SHP77 treated with DMSO at 0.1 percent for 48 hours (cell line): Measurements from ENCODE around the gene PLAC9.

Experiments
- DNase-seq: peaks from one replicate; lab custom pipeline; 2025; lab: John Stamatoyannopoulos, UW

PLAC9 gene

DNA sequence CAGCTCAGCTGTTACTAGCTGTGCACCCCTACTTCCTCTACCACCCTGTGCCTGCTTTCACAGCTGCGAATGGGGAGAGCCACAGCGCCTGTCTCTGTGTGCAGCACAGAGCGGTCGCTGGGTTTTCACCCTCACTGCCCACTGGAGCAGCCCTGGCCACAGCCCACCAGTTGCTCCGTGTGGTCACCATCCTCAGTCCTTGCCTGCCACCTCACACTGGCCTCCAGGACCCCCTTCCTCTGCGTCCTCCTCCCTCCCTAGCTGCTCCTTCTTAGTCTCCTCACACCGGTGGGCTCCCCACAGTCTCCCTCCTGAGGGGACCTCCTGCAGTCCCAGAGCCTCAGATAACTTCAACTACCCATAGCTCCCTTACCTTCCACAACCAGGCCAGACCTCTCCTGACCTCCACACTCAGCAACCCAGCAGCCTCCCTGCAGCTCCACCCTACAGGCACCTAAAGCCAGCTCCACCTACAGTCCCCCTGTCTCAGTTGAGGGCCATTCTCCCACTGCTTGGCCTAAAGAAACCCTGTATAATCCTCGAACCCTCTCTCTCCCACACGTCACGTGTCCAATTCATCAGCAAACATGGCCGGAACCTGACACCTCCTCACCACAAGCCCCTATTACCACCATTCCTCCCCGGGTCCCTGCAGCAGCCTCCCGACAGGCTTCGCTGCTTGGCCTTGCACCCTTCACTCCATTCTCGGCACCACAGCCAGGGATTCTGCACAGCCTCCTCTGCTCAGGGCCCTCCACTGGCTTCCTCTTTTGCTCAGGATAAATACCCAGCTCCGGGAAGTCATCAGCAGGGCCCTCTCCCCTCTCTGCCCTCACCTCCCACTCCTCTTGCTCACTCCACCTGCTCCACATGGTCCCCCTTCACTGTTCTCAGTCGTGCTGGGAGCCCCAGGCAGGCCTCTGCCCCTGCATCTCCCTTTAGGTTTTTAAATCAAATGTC is 28.1 kb downstream of the PLAC9 start:
- DNase-seq, result no peak

DNA sequence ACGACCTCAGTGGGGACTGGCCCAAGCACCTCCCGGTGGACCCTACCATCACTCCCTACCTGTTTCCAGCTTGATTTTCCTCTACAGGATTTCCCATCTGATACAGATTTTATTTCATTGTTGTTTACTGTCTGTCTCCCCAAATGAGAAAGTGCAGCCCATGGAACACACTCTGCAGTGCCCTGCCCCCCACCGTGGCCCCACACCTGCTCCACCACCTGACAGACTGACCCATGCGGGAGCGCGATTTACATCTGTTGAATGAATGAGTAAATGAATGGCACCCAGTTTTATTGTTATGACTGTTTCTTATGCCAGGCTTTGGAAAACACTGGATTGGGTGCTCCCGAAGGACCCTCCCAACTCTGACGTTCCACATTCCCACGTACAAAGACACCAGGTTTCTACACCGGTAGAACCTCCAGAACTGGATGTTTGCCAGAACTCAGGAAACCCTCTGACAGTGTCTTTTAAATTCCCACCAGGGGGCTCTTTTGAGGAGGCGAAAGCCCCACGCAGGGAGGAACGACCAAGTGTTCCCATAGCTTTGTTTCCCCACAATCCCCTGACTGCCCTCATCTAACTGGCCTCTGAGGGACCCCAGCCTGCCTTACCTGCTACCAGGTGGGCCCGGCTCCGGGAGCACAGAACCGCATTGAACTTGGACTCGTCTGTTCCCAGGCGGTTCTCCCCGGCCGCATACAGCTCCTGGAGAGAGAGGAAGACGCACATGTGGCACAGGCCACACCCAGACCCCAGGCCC is 29.0 kb downstream of the PLAC9 start:
- no peak for DNase-seq

DNA sequence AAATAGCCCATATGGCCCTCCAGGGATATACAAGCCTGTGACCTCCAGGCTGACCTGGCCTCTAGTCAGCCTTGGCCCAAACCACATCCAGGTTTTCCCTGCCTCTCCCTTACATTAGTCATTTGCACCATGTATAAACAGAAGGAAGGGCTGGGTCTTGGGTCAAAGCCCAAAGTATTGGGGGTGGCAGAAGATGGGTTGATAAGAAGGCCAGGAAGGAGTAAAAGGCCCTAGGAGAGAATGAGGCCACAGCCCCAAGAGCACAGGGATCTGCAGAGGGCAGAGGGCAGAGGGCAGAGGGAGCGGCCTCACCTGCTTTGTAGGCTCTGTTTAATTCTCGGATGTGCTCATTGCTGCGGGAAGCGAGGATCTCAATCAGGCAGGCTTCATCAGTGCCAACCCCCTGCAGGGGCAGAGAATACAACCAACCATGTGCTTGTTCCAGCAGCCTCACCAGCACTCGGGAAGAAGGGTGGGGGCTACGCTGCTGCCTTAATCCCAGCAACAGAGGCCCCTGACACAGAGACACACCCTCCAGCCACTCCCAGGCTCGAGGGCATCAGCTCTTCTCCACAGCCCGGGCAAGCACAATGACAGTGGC is 31.3 kb downstream of the PLAC9 start:
- no peak for DNase-seq

DNA sequence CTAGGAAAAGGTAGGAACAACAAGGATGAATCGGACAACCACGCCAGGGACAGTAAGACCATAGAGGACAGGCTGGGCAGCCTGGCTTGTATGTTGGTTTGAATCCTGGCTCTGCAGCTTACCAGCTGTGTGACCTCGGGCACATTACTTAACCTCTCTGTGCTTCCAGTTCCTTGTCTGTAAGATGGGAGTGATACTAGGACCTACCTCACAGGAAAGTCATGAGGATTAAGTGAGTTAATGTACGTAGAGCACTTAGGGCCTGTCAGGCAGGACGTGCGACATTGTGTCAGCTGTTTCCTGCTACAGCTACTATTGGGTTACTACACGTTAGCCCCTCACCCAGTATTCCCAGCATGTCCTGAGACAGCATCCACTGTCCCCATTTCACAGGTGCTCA is 32.1 kb downstream of the PLAC9 start:
- DNase-seq, result no peak

DNA sequence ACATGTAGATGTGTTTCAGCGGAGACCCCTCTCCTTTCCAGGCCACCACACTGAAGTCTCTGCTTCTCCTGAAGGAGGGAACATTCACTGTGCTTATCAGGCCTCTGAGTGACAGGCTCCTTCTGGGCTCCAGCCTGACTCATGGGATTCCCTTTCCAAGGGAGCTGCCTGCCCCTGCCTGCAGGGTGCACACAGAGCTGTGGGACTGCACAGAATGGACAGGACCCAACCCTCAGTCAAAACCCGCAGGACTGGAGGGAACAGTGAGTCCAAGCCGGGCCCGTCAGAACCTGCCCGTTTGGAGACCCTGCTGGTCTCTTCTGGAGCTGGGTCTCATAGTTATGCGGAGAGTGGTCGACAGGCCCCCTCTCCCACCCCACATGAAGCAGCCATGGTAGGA is 32.6 kb downstream of the PLAC9 start:
- DNase-seq, result no peak

DNA sequence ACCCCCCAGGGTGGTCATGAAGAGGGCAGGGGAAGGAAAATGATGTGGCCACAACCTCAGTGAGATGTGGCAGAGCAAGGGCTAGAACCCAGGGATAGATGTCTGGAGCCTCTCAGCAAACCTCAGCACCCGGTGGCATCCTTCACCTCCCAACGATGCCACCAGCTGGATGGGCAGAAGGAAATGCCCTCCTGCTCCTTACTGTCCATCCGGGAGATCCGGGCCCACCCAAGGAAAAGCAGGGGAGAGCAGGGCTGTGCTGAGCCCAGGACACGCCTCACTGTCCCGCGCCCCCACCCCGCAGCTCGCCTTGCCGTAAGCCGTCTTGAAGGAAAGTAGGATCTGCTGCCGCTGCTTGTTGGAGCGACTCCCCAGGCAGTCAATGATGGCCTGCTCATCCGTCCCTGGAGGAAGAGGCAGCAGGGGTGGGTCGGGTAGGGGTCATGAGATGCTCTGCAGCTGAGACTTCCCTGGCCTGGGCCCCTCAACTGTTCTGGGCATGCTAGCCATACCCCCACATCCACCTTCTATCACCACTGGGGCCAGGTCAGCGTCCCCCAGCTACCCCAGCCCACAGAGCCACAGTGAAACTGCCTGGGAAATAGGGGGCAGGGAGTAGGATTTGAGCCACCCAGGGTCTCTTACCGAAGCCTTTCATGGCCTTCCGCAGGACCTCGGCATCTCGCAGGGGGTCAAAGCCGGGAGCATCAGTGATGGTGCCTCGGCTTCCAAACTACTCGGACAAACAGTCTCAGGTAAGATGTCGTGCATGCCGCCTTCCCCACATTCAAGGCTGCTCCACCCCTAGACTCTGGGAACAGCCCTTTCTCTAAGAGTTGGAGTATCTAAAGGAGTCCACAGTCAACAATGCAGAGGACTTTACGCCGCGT is 34.3 kb downstream of the PLAC9 start:
- no peak for DNase-seq

DNA sequence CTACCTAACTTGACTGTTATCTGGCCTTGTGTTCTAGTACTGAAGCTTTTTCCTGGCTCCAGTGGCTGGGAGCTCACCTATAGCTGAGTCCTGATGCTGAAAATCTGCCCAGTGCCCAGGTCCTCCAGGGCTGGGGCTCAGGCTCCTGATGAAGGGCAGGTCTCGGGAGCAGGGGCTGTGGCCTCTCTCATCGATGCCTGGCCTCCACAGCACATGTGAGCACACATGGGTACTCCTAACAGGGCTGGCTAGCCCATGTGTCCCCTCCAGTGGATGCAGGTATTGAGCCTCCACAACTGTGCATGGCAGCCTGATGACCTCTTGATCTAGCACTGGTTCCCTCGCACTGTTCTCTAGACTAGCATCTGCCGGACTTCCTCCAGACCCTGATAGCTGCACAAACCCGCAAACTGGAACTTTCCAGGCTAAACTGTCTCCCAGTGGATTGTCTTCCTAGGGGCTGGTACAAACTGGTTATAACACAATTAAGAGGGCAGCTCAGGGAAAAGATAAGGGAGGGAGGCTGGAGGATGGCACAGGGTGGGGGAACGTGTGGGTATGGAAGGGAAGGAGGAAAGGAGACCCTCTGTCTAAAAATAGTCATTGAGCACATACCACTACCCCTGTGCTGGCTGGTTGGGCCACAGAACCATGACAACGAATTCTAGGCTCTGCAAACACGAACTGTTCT is 35.1 kb downstream of the PLAC9 start:
- DNase-seq, result no peak

DNA sequence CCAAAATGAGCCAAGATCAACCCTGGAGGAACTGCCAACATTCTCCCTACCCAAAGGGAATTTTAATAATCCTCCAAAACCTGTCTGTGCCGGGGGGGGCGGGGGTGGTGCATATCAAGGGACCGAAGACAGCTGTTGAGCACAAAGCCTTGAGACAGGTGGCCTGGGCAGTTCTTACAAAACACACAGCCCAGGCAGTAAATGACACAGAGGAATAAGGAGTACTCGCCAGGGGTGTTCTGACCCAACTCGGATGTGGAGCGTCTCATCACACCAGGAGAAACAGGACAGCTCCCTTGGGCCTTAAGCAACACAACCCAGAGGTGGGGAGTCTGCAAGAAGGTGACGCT is 35.6 kb downstream of the PLAC9 start:
- DNase-seq, result no peak

DNA sequence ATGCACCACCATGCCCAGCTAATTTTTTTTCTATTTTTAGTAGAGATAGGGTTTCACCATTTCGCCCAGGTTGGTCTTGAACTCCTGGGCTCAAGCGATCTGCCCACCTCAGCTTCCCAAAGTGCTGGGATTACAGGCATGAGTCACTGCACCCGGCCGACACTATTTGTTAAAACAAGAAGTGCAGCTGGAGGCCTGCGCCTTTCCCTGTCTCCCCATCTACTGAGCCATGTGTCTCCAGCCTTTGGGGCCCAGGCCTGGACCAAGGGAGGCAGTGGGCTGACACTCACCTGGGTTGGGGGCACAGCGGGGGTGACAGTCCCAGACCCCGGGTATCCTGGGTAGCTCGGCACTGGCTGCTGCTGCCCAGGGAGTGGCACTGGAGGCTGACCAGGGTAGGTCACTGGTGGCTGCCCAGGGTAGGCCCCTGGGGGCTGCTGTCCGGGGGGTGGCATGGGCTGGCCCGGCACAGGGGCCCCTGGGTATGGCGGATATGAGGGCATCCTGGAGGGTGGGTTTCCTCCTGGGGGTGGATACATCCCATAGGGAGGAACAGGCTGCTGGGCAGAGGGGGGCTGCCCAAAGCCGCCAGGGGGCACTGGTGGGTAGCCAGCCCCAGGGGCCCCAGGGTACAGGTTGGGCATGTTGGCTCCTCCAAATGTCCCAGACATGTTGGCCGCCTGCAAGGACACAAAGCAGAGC is 36.3 kb downstream of the PLAC9 start:
- no peak for DNase-seq

DNA sequence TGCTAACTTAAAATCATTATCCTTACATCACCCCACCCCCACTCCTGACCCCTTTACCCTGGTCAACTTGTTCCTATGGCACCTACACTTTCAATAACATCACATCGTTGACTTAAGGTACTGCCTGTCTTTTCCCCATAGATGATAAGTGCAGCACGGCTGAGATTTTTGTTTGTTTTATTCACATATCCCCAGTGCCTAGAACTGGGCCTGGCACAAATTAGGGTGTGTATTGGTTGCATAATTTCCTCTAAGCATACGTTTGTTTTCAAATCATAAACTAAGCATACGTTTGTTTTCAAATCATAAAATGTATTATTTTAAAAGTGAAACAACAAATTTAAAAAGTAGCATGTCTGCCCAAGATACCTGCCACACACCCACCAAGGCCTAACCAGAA is 37.5 kb downstream of the PLAC9 start:
- DNase-seq, result no peak

DNA sequence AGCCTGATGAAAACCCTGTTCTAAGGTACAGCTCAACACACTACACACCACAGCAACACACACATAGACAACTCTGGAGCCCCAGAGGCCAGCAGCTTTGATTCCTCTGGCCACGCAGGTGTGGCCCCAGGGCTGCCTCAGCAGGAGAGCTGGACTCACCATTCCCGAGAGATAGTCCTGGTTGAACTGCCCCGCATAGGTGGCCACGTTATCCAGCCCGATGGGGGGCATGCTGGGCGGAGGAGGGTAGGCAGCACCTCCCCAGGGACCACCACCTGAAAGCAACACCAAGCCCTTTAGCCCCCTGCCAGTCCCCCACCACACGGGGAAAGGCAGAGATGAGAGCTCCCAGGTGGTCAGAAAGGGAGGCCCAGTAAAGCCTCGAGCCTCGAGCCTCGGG is 38.1 kb downstream of the PLAC9 start:
- no peak for DNase-seq

DNA sequence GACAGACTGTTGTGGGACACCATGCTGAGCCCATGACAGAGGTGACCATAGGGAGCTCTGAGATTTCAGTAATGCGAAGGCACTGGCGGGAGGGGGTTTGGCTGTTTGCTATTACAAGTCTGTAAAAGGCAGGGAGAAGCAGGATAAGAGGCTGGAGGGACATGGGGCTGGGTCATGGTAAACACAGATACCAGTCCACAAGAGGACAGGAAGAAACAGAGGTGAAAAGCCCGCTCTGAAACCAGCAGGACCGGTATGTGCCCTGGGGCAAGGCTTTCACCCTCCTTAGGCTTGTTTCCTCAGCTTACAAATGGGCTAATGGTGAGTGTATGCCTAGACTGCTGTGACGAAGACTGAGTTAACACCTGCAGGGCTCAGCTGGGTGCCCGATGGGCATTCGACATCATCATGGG is 38.7 kb downstream of the PLAC9 start:
- no peak for DNase-seq

DNA sequence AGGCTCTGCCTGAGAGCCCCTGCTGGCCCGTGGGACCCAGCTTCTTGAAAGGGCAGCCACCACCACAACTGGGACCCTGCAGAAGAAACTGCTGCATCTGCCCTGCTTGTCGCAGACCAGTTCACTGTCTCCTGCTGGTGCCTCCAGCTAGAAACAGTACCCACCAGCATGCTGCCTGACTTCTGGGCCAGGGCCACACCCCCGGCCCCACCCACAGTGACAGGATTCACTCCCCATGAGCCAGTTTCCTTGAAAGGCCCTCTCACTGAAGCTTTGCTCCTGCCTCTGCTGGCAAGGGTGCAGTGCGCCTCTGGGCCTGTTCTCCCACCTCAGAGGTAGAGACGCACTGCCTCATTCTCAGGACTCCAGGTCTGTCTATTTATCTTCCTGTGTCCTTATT is 40.4 kb downstream of the PLAC9 start:
- no peak for DNase-seq

DNA sequence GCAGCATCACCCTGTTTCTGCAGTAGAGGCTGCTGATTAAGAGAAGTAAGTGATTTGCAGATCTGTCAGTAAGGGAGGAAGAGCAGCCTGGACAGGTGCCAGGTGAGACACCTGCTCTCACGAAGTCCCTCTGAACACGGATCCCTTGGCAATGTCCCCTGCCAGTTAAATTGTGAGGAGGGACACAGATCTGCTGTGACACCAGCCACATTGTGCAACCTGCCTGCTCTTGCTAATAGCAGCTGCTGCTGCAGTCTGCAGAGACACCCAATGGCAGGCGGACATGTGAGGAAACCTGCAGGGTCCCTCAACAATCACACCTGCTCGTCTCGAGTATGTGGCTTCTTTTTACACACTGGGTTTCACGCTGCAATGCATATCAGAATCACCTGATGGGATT is 40.9 kb downstream of the PLAC9 start:
- no peak for DNase-seq

DNA sequence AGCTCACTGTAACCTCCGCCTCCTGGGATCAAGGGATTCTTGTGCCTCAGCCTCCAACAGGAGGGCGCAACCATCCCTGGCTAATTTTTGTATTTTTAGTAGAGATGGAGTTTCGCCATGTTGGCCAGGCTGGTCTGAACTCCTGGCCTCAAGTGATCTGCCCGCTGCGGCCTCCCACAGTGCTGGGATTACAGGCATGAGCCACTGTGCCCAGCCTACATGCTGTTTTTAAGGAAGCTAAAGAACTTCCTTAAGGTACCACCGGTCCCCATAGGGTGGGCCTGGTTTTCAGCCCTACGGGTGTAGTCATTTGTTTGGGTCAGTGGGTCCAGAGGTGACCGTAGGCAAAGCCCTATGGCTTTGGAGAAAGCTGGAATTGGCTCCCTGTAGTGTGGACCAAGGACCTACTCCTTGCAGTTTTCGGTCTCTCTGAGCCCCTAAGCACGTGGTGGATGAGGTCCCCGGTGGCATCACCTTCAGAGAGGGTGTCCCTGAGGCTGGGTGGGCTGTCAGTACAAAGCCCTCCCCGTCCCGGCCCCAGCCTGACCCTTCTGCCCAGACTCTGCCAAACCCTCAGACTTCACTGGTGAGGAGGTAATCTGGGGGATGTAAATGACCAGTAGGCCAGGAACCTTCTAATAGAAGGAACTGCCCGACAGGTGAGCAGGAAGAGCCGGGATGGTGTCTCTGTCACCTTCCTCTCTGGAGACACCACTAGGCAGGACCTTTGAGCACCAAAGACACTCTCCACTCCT is 42.3 kb downstream of the PLAC9 start:
- DNase-seq, result no peak

DNA sequence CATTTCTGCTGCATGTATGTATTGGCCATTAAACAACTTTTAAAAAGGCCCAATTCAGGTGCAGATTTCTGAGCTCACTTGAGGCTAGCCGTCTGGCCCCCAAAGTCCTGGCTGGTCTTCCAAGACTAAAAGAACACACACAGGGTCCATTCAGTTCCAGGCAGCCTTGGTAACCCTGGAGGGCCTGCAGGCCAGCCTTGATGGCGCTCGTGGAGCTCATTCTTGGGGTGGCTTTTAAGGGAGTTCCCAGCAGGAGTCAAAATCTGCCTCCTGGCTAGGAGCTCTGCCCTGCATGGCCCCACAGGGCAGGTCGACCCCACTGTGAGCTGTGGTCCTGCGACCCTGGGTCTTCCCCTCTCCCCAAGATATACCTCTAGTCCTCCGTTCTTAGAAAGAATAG is 44.0 kb downstream of the PLAC9 start:
- DNase-seq, result no peak

DNA sequence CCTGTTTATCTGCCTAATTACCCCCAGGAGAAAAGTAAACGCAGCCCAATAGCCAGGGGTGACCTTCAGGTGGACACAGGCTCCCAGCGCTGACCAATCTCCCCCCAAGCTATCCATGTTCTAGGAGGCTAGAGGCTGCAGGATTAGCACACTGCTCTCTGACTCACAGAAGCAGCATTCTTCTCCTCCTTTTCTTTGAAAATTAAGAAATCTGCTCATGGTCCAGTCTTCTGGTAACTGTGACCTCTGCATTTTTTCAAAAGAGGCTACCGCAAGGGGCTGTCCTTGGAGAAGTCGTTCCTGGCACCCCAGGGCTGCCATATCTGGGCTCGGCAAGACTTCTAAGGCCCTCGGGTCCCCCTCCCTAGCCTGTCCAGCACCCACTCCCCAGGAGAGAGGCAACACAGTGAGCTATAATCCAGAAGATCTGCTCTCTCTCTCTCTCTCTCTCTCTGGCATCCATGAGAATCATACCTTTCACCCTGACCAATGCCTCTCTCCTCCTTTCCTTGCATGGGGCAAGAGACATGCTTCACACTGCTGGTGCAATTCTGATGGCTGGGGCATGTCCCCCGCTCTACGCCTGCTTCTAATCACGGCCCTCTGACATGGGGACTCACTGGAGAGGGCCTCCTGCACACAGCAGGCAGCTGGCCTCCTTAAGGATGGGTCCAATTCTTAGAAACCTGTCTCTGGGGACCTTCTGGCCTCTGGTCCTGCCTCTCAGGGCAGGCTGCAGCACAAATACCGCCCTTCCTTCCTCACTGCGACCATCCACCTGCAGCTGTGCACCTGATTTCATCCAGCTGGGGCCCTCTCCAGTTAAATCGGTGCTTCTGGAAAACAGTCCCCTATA is 45.5 kb downstream of the PLAC9 start:
- DNase-seq, result no peak

DNA sequence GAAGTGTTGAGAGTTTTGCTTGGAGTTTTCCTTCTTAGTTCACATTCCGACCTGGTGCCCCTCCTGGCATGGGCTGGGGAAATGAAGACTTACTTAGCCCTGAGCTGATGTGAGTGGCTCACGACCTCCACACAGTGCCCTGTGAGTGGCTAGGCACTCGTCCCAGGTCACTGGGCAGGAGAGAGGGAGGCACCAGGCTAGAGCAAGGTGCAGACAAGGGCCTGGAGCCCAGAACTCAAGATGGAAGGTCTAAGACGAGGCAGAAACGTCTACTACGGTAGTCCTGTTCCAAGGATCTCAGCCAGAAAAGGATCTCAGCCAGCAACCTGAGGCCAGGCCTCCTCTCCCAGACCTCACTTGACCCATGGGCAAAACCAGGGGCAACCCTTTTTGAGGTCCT is 50.5 kb downstream of the PLAC9 start:
- no peak for DNase-seq

DNA sequence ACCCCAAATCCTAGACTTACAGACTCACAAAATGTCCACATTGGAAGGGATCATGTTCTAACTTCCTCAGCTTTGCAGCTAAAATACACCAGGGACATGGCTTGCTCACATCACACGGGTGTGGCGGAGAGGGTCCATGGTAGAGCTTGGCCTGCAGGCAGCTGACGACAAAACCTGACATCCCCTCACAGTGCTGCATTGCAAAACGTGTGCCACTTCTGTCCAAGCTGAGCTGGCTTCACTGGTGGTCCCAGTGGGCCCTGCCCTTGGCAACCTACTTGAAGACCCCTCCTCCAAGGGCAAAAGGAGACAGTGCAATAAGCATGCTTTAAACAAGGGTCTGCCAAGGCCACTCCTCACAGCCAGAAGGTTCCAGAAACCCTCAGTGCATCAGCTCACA is 50.9 kb downstream of the PLAC9 start:
- DNase-seq, result no peak
